K562 (cell line): ENCODE data around the gene RAD54L. TPM values are rescaled to one million over a fixed set of nuclear protein-coding genes. Genes with fewer than 3 reads are reported as not detected.

Source experiments
- ATAC-seq: fragments of 200-7000 bp; cut with Tn5 transposase; 3 replicates; pipeline ENCODE4 v1.9.1; 2020; ENCODE audit warnings: moderate library complexity
- BruUV-seq: library from RNA; stranded (reverse); fragments of 400-500 nt; replicated peaks from 2 replicates; lab custom pipeline; 2021; lab: Mats Ljungman, UMichigan
- CTCF ChIA-PET: fragments of 300-600 bp; formaldehyde crosslinking; extraction: SDS; loops from one replicate; lab custom pipeline; 2021; ENCODE audit warnings: low intra/inter-chr PET ratio; lab: Yijun Ruan, JAX
- POLR2A ChIA-PET: fragments of 300-600, 350-650 bp; sonication (Branson Sonifier 250); formaldehyde crosslinking; extraction: SDS; loops from one replicate; lab custom pipeline; 2021; ENCODE audit warnings: antibody characterized with exemption, inconsistent platforms; lab: Yijun Ruan, JAX
- DNase-seq, 4 experiments: peaks; one replicate each; pipeline versions ENCODE4 v3.0.0 to v3.0.0-alpha.2; 2011 to 2018; ENCODE audit warnings: low spot score in 3 of 4, mixed read lengths in 3 of 4; ENCODE audit errors: extremely low read depth in 1 of 4
- FAIRE-seq: peaks from 2 replicates; lab custom pipeline; 2011; peaks lifted over from hg19 to GRCh38; lab: Jason Lieb, UNC
- H2AFZ ChIP-seq: 2 replicates; pipeline ENCODE4 v1.6.0; 2011; ENCODE audit warnings: low read depth, low read length, control low read depth, inconsistent platforms
- H3K27ac ChIP-seq: fragments of 200-600 bp; 3 replicates; pipeline ENCODE4 v1.8.0; 2011; ENCODE audit warnings: low read depth, mild to moderate bottlenecking, control low read depth, inconsistent platforms, low read length, moderate library complexity, mixed read lengths; ENCODE audit errors: extremely low read depth
- H3K27me3 ChIP-seq, 2 experiments: fragments of 300-600 bp in 1 of 2; 2 replicates in 1 of 2; 3 replicates in 1 of 2; pipeline versions ENCODE4 v1.6.0 to v1.8.0; 2011; ENCODE audit warnings: inconsistent platforms in 2 of 2, low read length in 2 of 2, mild to moderate bottlenecking in 1 of 2, mixed read lengths in 1 of 2, moderate library complexity in 1 of 2; ENCODE audit not compliant: control insufficient read depth in 2 of 2, insufficient read depth in 2 of 2
- H3K36me3 ChIP-seq: fragments of 300-600 bp; 3 replicates; pipeline ENCODE4 v1.8.0; 2011; ENCODE audit warnings: mild to moderate bottlenecking, low read length, inconsistent platforms; ENCODE audit not compliant: control insufficient read depth, insufficient read depth
- H3K4me1 ChIP-seq, 2 experiments: fragments of 200-600 bp in 1 of 2; replicated peaks in 1 of 2; 2 replicates in 1 of 2; 3 replicates in 1 of 2; pipeline versions ENCODE4 v1.5.1 to v1.8.0; 2011; ENCODE audit warnings: inconsistent platforms in 2 of 2, low read length in 2 of 2, mild to moderate bottlenecking in 1 of 2, mixed read lengths in 1 of 2, moderate library complexity in 1 of 2; ENCODE audit not compliant: control insufficient read depth in 2 of 2, insufficient read depth in 2 of 2
- H3K4me2 ChIP-seq: 2 replicates; pipeline ENCODE4 v1.6.1; 2011; ENCODE audit warnings: low read length, control low read depth, inconsistent platforms, mixed read lengths; ENCODE audit not compliant: insufficient read depth
- H3K4me3 ChIP-seq: fragments of 200-600 bp; sonication (generic), shearing (Covaris generic); 2 replicates; pipeline ENCODE4 v1.5.1; 2016; ENCODE audit warnings: control low read depth, inconsistent platforms
- H3K79me2 ChIP-seq: fragments of 200-600 bp; 3 replicates; pipeline ENCODE4 v1.8.0; 2011; ENCODE audit warnings: low read length, inconsistent platforms; ENCODE audit not compliant: control insufficient read depth, insufficient read depth
- H3K9ac ChIP-seq, 2 experiments: 2 replicates each; pipeline versions ENCODE4 v1.6.0 to v1.6.1; 2011; ENCODE audit warnings: low read depth in 2 of 2, low read length in 2 of 2, control low read depth in 1 of 2, inconsistent platforms in 1 of 2, mild to moderate bottlenecking in 1 of 2, mixed read lengths in 1 of 2; ENCODE audit not compliant: insufficient read depth in 1 of 2
- H3K9me1 ChIP-seq: one replicate; pipeline ENCODE4 v1.6.0; 2011; ENCODE audit warnings: inconsistent platforms, mild to moderate bottlenecking, low read length, moderate library complexity; ENCODE audit not compliant: control insufficient read depth, insufficient read depth
- H3K9me3 ChIP-seq: replicated peaks from 2 replicates; pipeline ENCODE4 v1.5.1; 2011; ENCODE audit warnings: low read depth, low read length, inconsistent platforms; ENCODE audit not compliant: control insufficient read depth, insufficient read depth
- H4K20me1 ChIP-seq: replicated peaks from 2 replicates; pipeline ENCODE4 v1.6.1; 2011; ENCODE audit warnings: low read length, inconsistent platforms, mixed read lengths; ENCODE audit not compliant: control insufficient read depth, insufficient read depth
- BCLAF1 ChIP-seq, 2 experiments: fragments of 450-650 bp in 1 of 2; IDR thresholded peaks; 2 replicates each; pipeline ENCODE4 v1.6.1; 2011 to 2017; ENCODE audit warnings: low read depth in 2 of 2, antibody characterized with exemption in 1 of 2, borderline replicate concordance in 1 of 2, low read length in 1 of 2, mild to moderate bottlenecking in 1 of 2, mixed read lengths in 1 of 2; ENCODE audit not compliant: control insufficient read depth in 1 of 2
- ELK1 ChIP-seq: sonication (generic); formaldehyde crosslinking; IDR thresholded peaks from 2 replicates; pipeline ENCODE4 v1.8.1; 2022; ENCODE audit warnings: missing genetic modification reagents
- PCBP2 ChIP-seq: fragments of 200-400 bp; formaldehyde crosslinking; IDR thresholded peaks from 2 replicates; pipeline ENCODE4 v1.6.1; 2018; ENCODE audit warnings: low read length, low read depth, mild to moderate bottlenecking, moderate library complexity; ENCODE audit not compliant: poor library complexity, severe bottlenecking
- POLR2H ChIP-seq: IDR thresholded peaks from 2 replicates; pipeline ENCODE4 v1.6.1; 2016; ENCODE audit warnings: missing genetic modification characterization, low read depth, mild to moderate bottlenecking, control low read depth, missing compliant biosample characterization, moderate library complexity
- RUNX1 ChIP-seq: sonication (generic); IDR thresholded peaks from 2 replicates; pipeline ENCODE4 v1.6.1; 2016; ENCODE audit warnings: antibody characterized with exemption, low read depth
- SNIP1 ChIP-seq: fragments of 450-650 bp; IDR thresholded peaks from 2 replicates; pipeline ENCODE4 v1.7.1; 2017; ENCODE audit warnings: low read depth, mild to moderate bottlenecking
- SOX6 ChIP-seq: fragments of 450-650 bp; IDR thresholded peaks from 2 replicates; pipeline ENCODE4 v1.6.1; 2014; ENCODE audit warnings: mild to moderate bottlenecking
- ZBTB49 ChIP-seq: sonication (generic); formaldehyde crosslinking; IDR thresholded peaks from 2 replicates; pipeline ENCODE4 v1.8.0; 2022; ENCODE audit warnings: missing genetic modification reagents, mild to moderate bottlenecking, borderline replicate concordance
- ZNF311 ChIP-seq: fragments of 250-450 bp; sonication (Bioruptor Pico); IDR thresholded peaks from 2 replicates; pipeline ENCODE4 v1.4.0; 2020; ENCODE audit warnings: mild to moderate bottlenecking, moderate library complexity
- ZNF395 ChIP-seq: fragments of 200-800 bp; sonication (Bioruptor generic); IDR thresholded peaks from 2 replicates; pipeline ENCODE4 v1.6.1; 2017; ENCODE audit warnings: missing genetic modification characterization, missing compliant biosample characterization
- ZNF668 ChIP-seq: fragments of 250-450 bp; sonication (Bioruptor Pico); IDR thresholded peaks from 2 replicates; pipeline ENCODE4 v1.8.0; 2022; ENCODE audit warnings: mild to moderate bottlenecking, inconsistent platforms
- ZNF696 ChIP-seq: fragments of 250-450 bp; sonication (Bioruptor Pico); conservative IDR thresholded peaks from 2 replicates; pipeline ENCODE4 v1.4.0; 2020; ENCODE audit warnings: mild to moderate bottlenecking, moderate library complexity
- WGBS: fragments of 100-300 bp; shearing (Covaris generic); methylation state at CpG from one replicate; pipeline ENCODE4 v1.1.6; 2016; ENCODE audit warnings: low coverage, mixed read lengths; ENCODE audit not compliant: insufficient coverage; ENCODE audit errors: missing lambda C conversion rate; 5-methylcytosine and 5-hydroxymethylcytosine counted together
- in situ Hi-C: fragments of 300-500 bp; cut with MboI; formaldehyde crosslinking; loops from 4 replicates; pipeline ENCODE4 v1.15.0; 2018; ENCODE audit warnings: inconsistent platforms, mixed read lengths
- intact Hi-C: fragments of 100-400 bp; cut with micrococcal nuclease; formaldehyde crosslinking; loops from 2 replicates; pipeline ENCODE4 v1.14.2; 2022
- polyA plus RNA-seq, 8 experiments: library from polyadenylated mRNA; depleted of rRNA in 4 of 8; stranded (reverse) in 5 of 8; unstranded in 3 of 8; fragments of >200 nt; fragmentation: Nextera tagmentation in 2 of 8; fragmentation: Illumina TruSeq in 1 of 8; extraction: Ambion mirVana in 2 of 8; extraction: Trizol in 1 of 8; gene quantifications; 2 replicates each; pipeline versions ENCODE4 v1.2.1 to v1.2.3, GENCODE V29; 2011 to 2014; ENCODE audit warnings: inconsistent platforms in 1 of 8, missing spikeins in 1 of 8
- total RNA-seq, 7 experiments: library from RNA; depleted of rRNA in 6 of 7; stranded (reverse); fragments of >200 nt in 6 of 7; fragmentation: Illumina TruSeq in 2 of 7; extraction: Trizol in 2 of 7; gene quantifications; 2 replicates each; pipeline versions ENCODE4 v1.2.1 to v1.2.3, GENCODE V29; 2011 to 2021; ENCODE audit warnings: low replicate concordance in 1 of 7

Gene RAD54L
- total and polyA plus RNA-seq, 9 of the 15 experiments (the other 6 are each of a cell fraction or from before 2014, with no cell fraction given): 17.9 to 92.3 (median 37.5) TPM

- no peaks in the 10 kb centered on the region for H3K9me3 ChIP-seq
- H3K79me2 ChIP-seq: no peaks in the 10 kb centered on the region
- peaks cover 80% of the 10 kb centered on the region for H3K36me3 ChIP-seq
- peak; percentile 80 for ATAC-seq
- no peak overlapping the region for H3K4me3 ChIP-seq
- H3K4me1 ChIP-seq: peaks cover 23 to 33% of the 10 kb centered on the region in 2 experiments; a peak in 3 of 5 replicates
- H4K20me1 ChIP-seq: no peaks in the 10 kb centered on the region
- BruUV-seq: no TSS peak
- no peak overlapping the region for H2AFZ ChIP-seq
- H3K9me1 ChIP-seq: peaks cover 5% of the 10 kb centered on the region
- H3K9ac ChIP-seq: peak overlapping the region in 1 of 2 experiments; percentile 16; a peak in 1 of 4 replicates
- WGBS: 84% methylated on average over 27 of the region's 27 CpGs
- H3K4me2 ChIP-seq: no peak overlapping the region
- peak in 2 of 4 experiments; percentile 42 to 57 for DNase-seq
- intact Hi-C loops: loop anchor here (2.0 to 10.0 kb wide), 2 partner anchors 15 to 59 kb away; partner anchors contain the start of gene NSUN4
- no peak for FAIRE-seq
- CTCF ChIA-PET: no interaction called here
- POLR2A ChIA-PET: interaction anchor here (0.5 to 22.6 kb wide), 11 partner anchors 5 to 1564 kb away, joined by 3 to 410 read pairs (median 6); partner anchors contain the start of genes LRRC41, NSUN4 and UQCRH
- no peak overlapping the region; the same call in 2 of the 3 replicates for H3K27ac ChIP-seq
- in situ Hi-C loops: no loop called here
- no peaks in the 10 kb centered on the region for H3K27me3 ChIP-seq
- TF ChIP-seq BCLAF1 (IDR thresholded peaks at IDR 0.05; ENCODE audit: borderline replicate concordance in 1 of 2, control insufficient read depth in 1 of 2, low read depth in 2 of 2, low read length in 1 of 2) (no peak), ZNF696 (CRISPR knock-in tag) (no peak), ZNF311 (CRISPR knock-in tag) (no peak), ELK1 (CRISPR knock-in tag) (no peak), ZBTB49 (CRISPR knock-in tag) (no peak), POLR2H (tag) (no peak), PCBP2 (no peak), ZNF395 (CRISPR knock-in tag) (no peak), SNIP1 (no peak), SOX6 (no peak), RUNX1 (no peak), ZNF668 (CRISPR knock-in tag) (peak; percentile 55; the same call in 1 of the 2 replicates)
These were observed 38.3 kb downstream of the RAD54L start for GRCh38 chr1:46285730-46286477.
